HG03520 (cell line): ENCODE data around the gene RAP1GAP2.
"Not testable (repeated sequence)": the region's sequence is repeated elsewhere in the genome, so short reads cannot be mapped to it uniquely, and the experiment has no call there.

Experiments
- ATAC-seq: cut with Tn5 transposase; IDR thresholded peaks from one replicate; pipeline ENCODE4 v1.9.1; 2021; ENCODE audit warnings: mild to moderate bottlenecking, moderate library complexity; ENCODE audit not compliant: unreplicated experiment

RAP1GAP2 gene

GRCh38 chr17:2880050-2880449 is 83.8 kb downstream of the RAP1GAP2 start:
- no peak for ATAC-seq

- no peak for ATAC-seq
These were observed 85.1 kb downstream of the RAP1GAP2 start for GRCh38 chr17:2881295-2881694.

DNA sequence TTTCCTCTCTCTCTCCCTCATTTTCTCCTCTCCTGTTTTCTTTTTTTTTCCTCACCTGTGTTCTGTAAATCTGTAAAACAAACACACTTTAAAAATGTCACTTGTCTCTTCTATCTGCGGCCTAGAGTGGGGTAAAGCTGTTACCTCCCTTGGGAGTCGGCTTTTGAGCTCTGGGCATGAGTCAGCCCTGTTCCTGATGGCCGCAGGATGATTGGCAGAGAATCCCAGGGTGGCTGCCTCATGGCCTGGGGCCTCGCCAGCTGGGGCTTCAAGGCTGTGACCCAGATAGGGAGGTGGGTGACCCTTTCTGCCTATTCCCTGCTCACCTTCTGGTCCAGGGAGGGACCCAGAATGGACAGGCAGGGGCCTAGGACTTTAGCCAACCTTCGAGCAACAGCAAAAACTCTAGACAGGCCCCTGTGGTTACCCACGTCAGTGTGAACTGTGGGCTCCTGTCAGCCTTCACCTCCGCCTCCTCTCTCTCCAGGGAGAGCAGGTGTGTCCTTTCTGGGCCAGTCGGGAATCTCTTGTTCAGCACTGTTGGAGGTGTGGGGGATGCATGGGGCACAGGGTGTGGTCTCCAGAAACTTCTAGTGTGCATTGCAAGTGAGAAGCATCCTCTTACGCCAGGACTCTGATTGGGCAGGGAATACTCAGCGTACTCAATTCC is 87.4 kb downstream of the RAP1GAP2 start:
- no peak for ATAC-seq

GRCh38 chr17:2885733-2886132 is 89.5 kb downstream of the RAP1GAP2 start:
- ATAC-seq = no peak

GRCh38 chr17:2888326-2888725 is 92.1 kb downstream of the RAP1GAP2 start:
- no peak for ATAC-seq

DNA sequence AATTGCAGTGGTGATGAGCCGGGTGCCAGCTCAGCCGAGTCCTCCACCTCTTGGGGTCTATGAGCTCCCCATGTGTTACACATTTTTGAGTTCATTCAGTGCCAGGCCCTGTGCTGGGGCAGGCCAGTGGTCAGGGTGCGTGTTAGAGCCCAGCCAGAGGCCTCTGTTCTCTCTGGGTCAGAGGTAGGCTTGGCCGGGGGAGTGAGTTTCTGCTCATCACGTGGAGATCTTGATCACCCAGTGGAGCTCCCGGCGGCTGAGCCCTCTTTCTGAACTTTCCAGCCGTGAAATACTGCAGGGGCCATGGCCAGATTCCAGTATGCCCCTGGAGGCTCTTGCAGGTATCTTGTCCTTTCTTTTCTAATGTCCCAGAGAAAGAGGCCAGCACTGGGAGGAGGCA is 93.0 kb downstream of the RAP1GAP2 start:
- no peak for ATAC-seq

- not testable (repeated sequence) for ATAC-seq
These were observed 94.5 kb downstream of the RAP1GAP2 start for GRCh38 chr17:2890778-2891177.

- ATAC-seq = no peak
These were observed 96.2 kb downstream of the RAP1GAP2 start for GRCh38 chr17:2892305-2892971.

GRCh38 chr17:2893422-2893914 is 97.2 kb downstream of the RAP1GAP2 start:
- ATAC-seq = no peak

- no peak for ATAC-seq
These were observed 98.5 kb downstream of the RAP1GAP2 start for GRCh38 chr17:2894782-2895181.

GRCh38 chr17:2897605-2898004 is 101.4 kb downstream of the RAP1GAP2 start:
- ATAC-seq = no peak

GRCh38 chr17:2898255-2898926 is 102.2 kb downstream of the RAP1GAP2 start:
- ATAC-seq = no peak

DNA sequence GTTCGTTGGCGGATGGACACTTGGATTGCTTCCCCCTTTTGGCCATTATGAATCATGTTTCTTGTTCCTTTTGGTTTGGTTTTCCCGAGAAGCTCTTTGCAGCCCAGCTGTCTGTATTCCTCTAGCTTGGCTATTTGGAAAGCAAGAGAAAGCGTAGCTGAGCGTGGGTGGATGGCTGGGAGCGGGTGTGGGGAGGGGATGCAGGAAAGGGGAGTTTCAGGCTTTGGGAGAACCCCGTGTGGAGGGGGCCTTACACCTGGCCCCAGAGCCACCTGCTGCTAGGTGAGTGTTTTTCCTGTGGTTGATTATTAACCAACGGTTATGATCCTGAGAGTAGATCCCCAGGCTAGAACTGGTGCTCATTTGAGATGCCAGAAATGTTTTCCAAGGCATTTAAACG is 103.7 kb downstream of the RAP1GAP2 start:
- no peak for ATAC-seq

- ATAC-seq = no peak
These were observed 104.6 kb downstream of the RAP1GAP2 start for GRCh38 chr17:2900842-2901241.

- ATAC-seq = no peak
These were observed 105.3 kb downstream of the RAP1GAP2 start for GRCh38 chr17:2901582-2901981.

- no peak for ATAC-seq
These were observed 106.3 kb downstream of the RAP1GAP2 start for GRCh38 chr17:2902546-2902945.

DNA sequence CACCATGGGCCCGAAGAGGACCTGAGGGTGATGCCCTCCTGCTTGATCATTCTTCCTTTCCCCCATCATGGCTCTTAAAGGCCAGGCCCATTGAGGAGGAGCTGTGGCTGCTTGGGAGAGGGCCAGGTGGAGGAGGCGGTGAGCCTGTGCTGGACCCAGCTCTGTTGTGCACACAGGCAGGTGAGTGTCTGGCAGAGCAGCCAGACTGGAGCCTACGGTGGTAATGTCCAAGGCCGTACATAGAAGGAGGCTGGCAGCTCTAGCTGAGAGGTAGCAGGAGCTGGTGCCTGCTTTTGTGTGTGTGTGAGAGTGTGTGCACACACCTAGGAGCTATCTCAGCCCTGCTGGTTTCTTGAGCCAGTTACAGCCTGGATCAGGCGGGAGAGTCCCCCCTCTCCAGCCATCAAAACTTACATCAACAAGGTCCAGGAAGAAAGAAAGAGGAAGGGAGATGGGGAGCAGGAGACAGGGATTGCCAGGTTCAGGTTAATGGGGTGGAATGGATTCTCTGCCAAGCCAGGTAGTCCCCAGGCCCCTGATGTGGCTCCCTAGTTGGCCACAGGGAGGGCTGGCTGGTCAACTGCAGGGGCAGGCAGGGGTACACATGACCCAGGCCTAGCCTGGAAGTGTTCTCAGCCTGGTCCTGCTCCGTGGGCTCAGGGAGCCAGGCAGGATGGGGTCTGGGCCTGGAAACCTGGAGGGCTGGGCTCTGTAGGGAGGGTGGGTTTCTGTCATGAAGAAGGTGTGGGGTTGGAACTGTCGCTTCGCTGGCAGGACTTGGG is 107.1 kb downstream of the RAP1GAP2 start:
- no peak for ATAC-seq

GRCh38 chr17:2904135-2904534 is 107.9 kb downstream of the RAP1GAP2 start:
- ATAC-seq = no peak

DNA sequence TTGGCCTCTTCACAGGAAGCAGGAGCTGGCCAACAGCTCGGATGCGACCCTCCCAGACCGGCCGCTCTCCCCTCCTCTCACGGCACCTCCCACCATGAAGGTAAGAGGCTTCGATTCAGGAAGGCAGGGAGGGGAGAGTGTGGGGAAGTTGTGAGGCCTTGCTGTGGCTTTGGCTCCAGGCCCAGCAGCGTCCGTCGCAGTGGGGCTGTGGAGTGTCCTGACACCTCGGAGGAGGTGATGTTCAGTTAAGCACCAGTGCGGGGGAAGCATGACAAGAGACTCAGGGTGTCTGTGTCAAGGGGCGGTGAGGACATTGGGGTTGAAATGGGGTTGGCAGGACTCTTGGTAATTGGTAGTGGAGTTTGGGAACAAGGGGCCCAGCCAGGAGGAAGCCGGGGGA is 109.0 kb downstream of the RAP1GAP2 start:
- no peak for ATAC-seq

DNA sequence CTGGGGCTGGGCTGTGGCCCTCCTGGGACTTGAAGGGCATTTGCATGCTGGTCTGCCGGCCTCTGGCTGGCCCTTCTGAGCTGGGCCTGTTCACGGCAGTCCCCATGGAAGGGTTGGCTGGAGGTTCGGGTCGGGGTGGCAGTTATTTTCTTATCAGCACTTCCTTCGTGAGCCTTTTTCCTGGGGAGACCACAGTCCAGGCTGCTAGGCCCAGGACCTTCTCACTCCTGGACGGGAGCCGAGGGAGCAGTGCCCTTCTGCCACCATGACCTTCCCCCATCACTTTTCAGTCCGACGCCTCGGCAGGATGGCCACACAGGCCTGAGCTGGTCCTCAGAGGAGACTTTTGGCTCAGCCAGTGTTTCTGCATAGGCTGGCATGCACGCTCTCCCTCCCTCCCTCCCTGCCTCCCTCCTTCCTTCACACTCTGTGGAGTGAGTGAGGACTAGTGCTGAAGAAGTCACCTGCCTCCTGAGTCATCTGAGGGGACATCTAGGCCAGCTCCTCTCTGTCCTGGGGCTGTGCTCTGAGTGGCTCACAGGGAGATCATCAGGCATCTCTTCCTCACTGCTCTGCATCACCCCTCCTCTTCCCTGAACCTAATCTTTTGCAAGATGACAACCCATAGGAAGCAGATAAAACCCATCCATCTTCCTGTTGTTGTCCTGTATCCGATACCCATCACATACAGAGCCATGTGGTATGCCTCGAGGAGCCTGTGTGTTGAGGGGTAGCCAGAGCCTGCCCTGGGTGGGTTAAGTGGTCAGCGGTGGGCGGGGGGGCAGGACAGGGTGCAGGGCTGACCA is 109.7 kb downstream of the RAP1GAP2 start:
- no peak for ATAC-seq
